Measurements from ENCODE around the gene IQCM. TPM values are rescaled to one million over a fixed set of nuclear protein-coding genes. Genes with fewer than 3 reads are reported as not detected.
"Not testable (repeated sequence)": the region's sequence is repeated elsewhere in the genome, so short reads cannot be mapped to it uniquely, and the experiment has no call there.

Gene IQCM
- total RNA-seq, 1 donor from 2014 or later, result not detected

- H3K9me3 Mint-ChIP-seq (ENCODE audit: unreplicated experiment), result no peaks in the 10 kb centered on the region
- no peak for DNase-seq (ENCODE audit: extremely low spot score, unreplicated experiment)
- H3K27me3 Mint-ChIP-seq (ENCODE audit: unreplicated experiment), result no peaks in the 10 kb centered on the region
- no peak overlapping the region for H3K27ac Mint-ChIP-seq (ENCODE audit: unreplicated experiment)
- H3K36me3 Mint-ChIP-seq (ENCODE audit: unreplicated experiment), result no peaks in the 10 kb centered on the region
- no peak for TF ChIP-seq CTCF (IDR thresholded peaks at IDR 0.05)
- H3K4me1 Mint-ChIP-seq (ENCODE audit: unreplicated experiment), result no peaks in the 10 kb centered on the region
- no peak overlapping the region for H3K4me3 Mint-ChIP-seq (ENCODE audit: unreplicated experiment)
Observed at GRCh38 chr4:149498246-149498645, 317.4 kb downstream of the IQCM start.

GRCh38 chr4:149493492-149493891, 322.2 kb downstream of the IQCM start:
- Mint-ChIP-seq H3K9me3 (ENCODE audit: unreplicated experiment) (no peaks in the 10 kb centered on the region), H3K4me1 (ENCODE audit: unreplicated experiment) (no peaks in the 10 kb centered on the region)
- TF ChIP-seq CTCF (IDR thresholded peaks at IDR 0.05), result no peak

DNA sequence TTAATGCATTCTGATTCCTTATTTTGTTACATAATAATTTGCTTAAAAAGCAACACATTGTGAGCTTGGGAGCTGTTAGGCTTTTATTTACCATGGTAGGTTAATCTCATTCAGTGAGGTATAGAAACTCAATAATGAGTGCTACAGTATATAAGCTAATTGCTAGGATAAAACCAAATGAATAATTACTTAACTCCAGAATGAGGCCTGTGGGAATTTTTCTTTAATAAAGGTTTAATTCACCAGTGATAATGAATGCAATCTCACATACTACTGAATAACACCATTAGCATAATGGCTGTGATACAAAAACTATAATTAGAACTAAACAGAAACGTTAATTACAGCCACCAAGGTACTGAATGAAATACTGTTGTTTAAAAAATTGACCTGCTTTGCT, 326.3 kb downstream of the IQCM start:
- peaks cover 3% of the 10 kb centered on the region for H3K27me3 Mint-ChIP-seq (ENCODE audit: unreplicated experiment)
- H3K36me3 Mint-ChIP-seq (ENCODE audit: unreplicated experiment), result no peaks in the 10 kb centered on the region
- H3K9me3 Mint-ChIP-seq (ENCODE audit: unreplicated experiment), result no peaks in the 10 kb centered on the region
- no peak overlapping the region for H3K27ac Mint-ChIP-seq (ENCODE audit: unreplicated experiment)
- no peak for TF ChIP-seq CTCF (IDR thresholded peaks at IDR 0.05)
- H3K4me3 Mint-ChIP-seq (ENCODE audit: unreplicated experiment), result no peak overlapping the region
- no peaks in the 10 kb centered on the region for H3K4me1 Mint-ChIP-seq (ENCODE audit: unreplicated experiment)
- no peak for DNase-seq (ENCODE audit: extremely low spot score, unreplicated experiment)

More at GRCh38 chr4:149493492-149493891, 322.2 kb downstream of the IQCM start:
- Mint-ChIP-seq H3K27ac (ENCODE audit: unreplicated experiment) (no peak overlapping the region), H3K36me3 (ENCODE audit: unreplicated experiment) (no peaks in the 10 kb centered on the region), H3K4me3 (ENCODE audit: unreplicated experiment) (no peak overlapping the region), H3K27me3 (ENCODE audit: unreplicated experiment) (peaks cover 1% of the 10 kb centered on the region)
- DNase-seq (ENCODE audit: extremely low spot score, unreplicated experiment), result no peak

GRCh38 chr4:149486861-149487260, 328.8 kb downstream of the IQCM start:
- H3K36me3 Mint-ChIP-seq (ENCODE audit: unreplicated experiment), result no peaks in the 10 kb centered on the region
- H3K9me3 Mint-ChIP-seq (ENCODE audit: unreplicated experiment), result no peaks in the 10 kb centered on the region
- H3K4me3 Mint-ChIP-seq (ENCODE audit: unreplicated experiment), result no peak overlapping the region
- no peak for TF ChIP-seq CTCF (IDR thresholded peaks at IDR 0.05)
- no peak overlapping the region for H3K27ac Mint-ChIP-seq (ENCODE audit: unreplicated experiment)
- DNase-seq (ENCODE audit: extremely low spot score, unreplicated experiment), result no peak
- H3K4me1 Mint-ChIP-seq (ENCODE audit: unreplicated experiment), result no peaks in the 10 kb centered on the region
- H3K27me3 Mint-ChIP-seq (ENCODE audit: unreplicated experiment), result peaks cover 3% of the 10 kb centered on the region

DNA sequence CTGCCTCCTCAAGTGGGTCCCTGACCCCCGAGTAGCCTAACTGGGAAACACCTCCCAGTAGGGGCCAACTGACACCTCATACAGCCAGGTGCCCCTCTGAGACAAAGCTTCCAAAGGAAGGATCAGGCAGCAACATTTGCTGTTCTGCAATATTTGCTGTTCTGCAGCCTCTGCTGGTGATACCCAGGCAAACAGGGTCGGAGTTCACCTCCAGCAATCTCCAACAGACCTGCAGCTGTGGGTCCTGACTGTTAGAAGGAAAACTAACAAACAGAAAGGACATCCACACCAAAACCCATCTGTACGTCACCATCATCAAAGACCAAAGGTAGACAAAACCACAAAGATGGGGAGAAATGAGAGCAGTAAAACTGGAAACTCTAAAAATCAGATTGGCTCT, 347.0 kb downstream of the IQCM start:
- DNase-seq (ENCODE audit: extremely low spot score, unreplicated experiment); H3K4me3 Mint-ChIP-seq (ENCODE audit: unreplicated experiment); H3K27me3 Mint-ChIP-seq (ENCODE audit: unreplicated experiment); H3K4me1 Mint-ChIP-seq (ENCODE audit: unreplicated experiment); H3K27ac Mint-ChIP-seq (ENCODE audit: unreplicated experiment); H3K36me3 Mint-ChIP-seq (ENCODE audit: unreplicated experiment); H3K9me3 Mint-ChIP-seq (ENCODE audit: unreplicated experiment): not testable (repeated sequence)

DNA sequence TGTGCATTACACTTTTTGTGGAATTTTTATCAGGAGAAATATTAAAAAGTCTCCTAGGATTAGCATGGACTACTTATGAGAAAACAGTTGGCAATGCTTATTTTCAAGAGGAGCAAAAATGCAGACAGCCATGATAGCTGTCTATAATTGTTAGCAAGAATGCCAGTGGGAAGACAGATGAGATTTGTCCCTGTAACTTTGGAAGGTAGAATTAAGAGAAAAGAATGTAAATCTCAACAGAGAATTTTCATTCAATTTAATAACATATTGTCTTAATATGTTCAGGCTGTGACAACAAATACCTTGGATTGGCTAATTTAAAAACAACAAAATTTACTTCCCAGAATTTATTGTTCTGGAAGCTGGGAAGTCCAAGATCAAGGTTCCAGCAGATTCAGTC, 349.2 kb downstream of the IQCM start:
- Mint-ChIP-seq H3K9me3 (ENCODE audit: unreplicated experiment) (peaks cover 5% of the 10 kb centered on the region), H3K4me1 (ENCODE audit: unreplicated experiment) (no peaks in the 10 kb centered on the region), H3K36me3 (ENCODE audit: unreplicated experiment) (no peaks in the 10 kb centered on the region), H3K27me3 (ENCODE audit: unreplicated experiment) (no peaks in the 10 kb centered on the region), H3K4me3 (ENCODE audit: unreplicated experiment) (no peak overlapping the region), H3K27ac (ENCODE audit: unreplicated experiment) (no peak overlapping the region)
- no peak for DNase-seq (ENCODE audit: extremely low spot score, unreplicated experiment)
- TF ChIP-seq CTCF (IDR thresholded peaks at IDR 0.05), result no peak

All from osteocyte (in vitro differentiated cells).